Measurements from ENCODE around the gene TEX19.
A peak's percentile ranks its signal among the peaks of the same experiment; 100 is the strongest.
"Not testable (repeated sequence)": the region's sequence is repeated elsewhere in the genome, so short reads cannot be mapped to it uniquely, and the experiment has no call there.

The TEX19 gene

GRCh38 chr17:82338858-82339633 is 20.0 kb upstream of the TEX19 start:
- peak; percentile 91 for DNase-seq (ENCODE audit: low spot score)

- peak; percentile 45 for DNase-seq (ENCODE audit: low spot score)
Observed at GRCh38 chr17:82339634-82340580, 19.1 kb upstream of the TEX19 start.

- no peak for DNase-seq (ENCODE audit: low spot score)
Observed at GRCh38 chr17:82342361-82343079, 16.5 kb upstream of the TEX19 start.

- no peak for DNase-seq (ENCODE audit: low spot score)
Observed at GRCh38 chr17:82343560-82343959, 15.5 kb upstream of the TEX19 start.

GRCh38 chr17:82344175-82344907 is 14.7 kb upstream of the TEX19 start:
- DNase-seq (ENCODE audit: low spot score): no peak

GRCh38 chr17:82345151-82345976 is 13.7 kb upstream of the TEX19 start:
- DNase-seq (ENCODE audit: low spot score): no peak

- DNase-seq (ENCODE audit: low spot score): no peak
Observed at GRCh38 chr17:82346342-82347300, 12.4 kb upstream of the TEX19 start.

GRCh38 chr17:82347994-82348393 is 11.1 kb upstream of the TEX19 start:
- not testable (repeated sequence) for DNase-seq (ENCODE audit: low spot score)

- no peak for DNase-seq (ENCODE audit: low spot score)
Observed at GRCh38 chr17:82348434-82348833, 10.6 kb upstream of the TEX19 start.

GRCh38 chr17:82348866-82349265 is 10.2 kb upstream of the TEX19 start:
- DNase-seq (ENCODE audit: low spot score): no peak

- no peak for DNase-seq (ENCODE audit: low spot score)
Observed at GRCh38 chr17:82349287-82349701, 9.8 kb upstream of the TEX19 start.

GRCh38 chr17:82350182-82351030 is 8.6 kb upstream of the TEX19 start:
- no peak for DNase-seq (ENCODE audit: low spot score)

- no peak for DNase-seq (ENCODE audit: low spot score)
Observed at GRCh38 chr17:82351254-82351712, 7.8 kb upstream of the TEX19 start.

GRCh38 chr17:82351713-82352488 is 7.1 kb upstream of the TEX19 start:
- DNase-seq (ENCODE audit: low spot score): peak; percentile 81

- no peak for DNase-seq (ENCODE audit: low spot score)
Observed at GRCh38 chr17:82353484-82353883, 5.6 kb upstream of the TEX19 start.

GRCh38 chr17:82354804-82355308 is 4.2 kb upstream of the TEX19 start:
- no peak for DNase-seq (ENCODE audit: low spot score)

GRCh38 chr17:82355770-82356427 is 3.1 kb upstream of the TEX19 start:
- DNase-seq (ENCODE audit: low spot score): no peak
